SU-DHL-6 (cell line): ENCODE data around the gene CFAP74.

Experiments
- CTCF ChIP-seq: fragments of 200-600 bp; sonication (generic); IDR thresholded peaks from one replicate; pipeline ENCODE4 v1.5.1; 2017; ENCODE audit warnings: antibody characterized with exemption, mild to moderate bottlenecking, low read length, moderate library complexity; ENCODE audit not compliant: insufficient read depth, poor library complexity, severe bottlenecking
- EZH2phosphoT487 ChIP-seq: fragments of 200-600 bp; sonication (generic), shearing (Covaris generic); conservative IDR thresholded peaks from 2 replicates; pipeline ENCODE4 v1.6.1; 2018; ENCODE audit warnings: mild to moderate bottlenecking, antibody characterized with exemption, low read length, moderate library complexity, mixed read lengths

DNA sequence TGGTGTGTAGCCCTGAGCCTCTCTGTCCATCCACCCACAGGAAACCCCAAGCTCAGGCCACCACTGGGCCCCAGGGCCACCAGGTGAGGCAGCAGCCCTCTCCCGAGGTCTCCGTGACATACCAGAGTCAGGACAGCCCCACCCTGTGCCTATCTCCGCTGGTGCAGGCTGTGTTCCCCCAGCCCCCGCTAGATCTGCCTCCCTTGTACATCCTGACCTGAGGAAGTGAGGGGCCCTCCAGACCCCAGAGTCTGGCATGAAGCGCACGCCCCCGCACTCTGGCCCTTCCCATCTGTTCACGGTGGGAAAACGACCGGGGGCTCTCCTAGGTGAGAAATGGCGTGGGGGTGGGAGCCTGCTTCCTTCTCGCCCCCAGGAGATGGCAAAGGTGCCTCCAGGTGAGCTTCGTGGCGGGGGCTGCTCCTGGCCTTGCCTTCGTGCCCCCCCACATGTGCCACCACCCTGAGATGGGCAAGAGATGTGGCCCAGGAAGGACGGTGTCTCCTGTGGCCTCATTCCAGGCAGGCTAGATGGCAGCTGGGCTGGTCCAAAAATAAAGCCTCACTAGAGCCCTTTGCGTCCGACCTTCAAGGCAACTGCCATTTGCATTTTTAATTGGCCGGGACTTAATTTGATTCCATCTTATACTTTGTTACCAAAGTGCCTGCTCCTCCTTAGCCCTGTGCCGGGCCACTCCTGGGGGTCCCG is 18.6 kb upstream of the CFAP74 start:
- no peak for TF ChIP-seq CTCF
- no peak for TF ChIP-seq EZH2phosphoT487
